Subcutaneous adipose tissue (tissue), 4 donors: ENCODE results near the gene AGBL4. TPM values are rescaled to one million over a fixed set of nuclear protein-coding genes. Genes with fewer than 3 reads are reported as not detected.

Source experiments
- CTCF ChIP-seq: fragments of 450-650 bp; IDR thresholded peaks from one replicate; pipeline ENCODE4 v1.5.1; 2016; ENCODE audit warnings: low read depth, mild to moderate bottlenecking, control low read depth, antibody characterized with exemption, moderate library complexity
- total RNA-seq, 4 donors: library from RNA; depleted of rRNA; stranded (reverse); fragments of >200 nt; gene quantifications; one replicate each; pipeline ENCODE4 v1.1.0, GENCODE V29; 2016

Gene AGBL4
- total RNA-seq, 4 donors from 2014 or later: 0.16 to 3.6 (median 0.59) TPM

GRCh38 chr1:48760857-48761256 lies 1262.9 kb downstream of the AGBL4 start:
- no peak for TF ChIP-seq CTCF

DNA sequence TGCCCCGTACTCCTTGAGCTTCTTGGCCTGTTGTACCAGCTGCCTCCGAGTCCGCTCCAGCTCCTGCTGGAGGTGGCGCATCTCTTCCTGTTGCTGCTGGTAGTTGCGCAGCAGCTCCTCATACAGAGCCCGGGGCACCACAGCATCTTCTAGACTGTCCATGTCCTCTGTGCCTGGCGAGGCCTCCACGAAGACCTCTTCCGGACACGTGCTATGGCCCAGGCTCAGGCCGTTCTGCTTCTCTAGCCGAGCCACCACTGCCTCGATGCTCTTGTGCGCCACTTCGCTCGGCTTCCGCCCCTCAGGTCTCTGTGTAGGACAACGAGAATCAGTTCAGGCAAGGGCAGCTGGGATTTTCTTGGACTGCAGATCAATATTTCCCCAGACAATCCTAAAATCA lies 1264.8 kb downstream of the AGBL4 start:
- no peak for TF ChIP-seq CTCF

- TF ChIP-seq CTCF: no peak
Measured at GRCh38 chr1:48757363-48757762, 1266.4 kb downstream of the AGBL4 start.

- TF ChIP-seq CTCF: no peak
Measured at GRCh38 chr1:48756683-48757316, 1267.0 kb downstream of the AGBL4 start.

GRCh38 chr1:48753293-48753692 lies 1270.5 kb downstream of the AGBL4 start:
- TF ChIP-seq CTCF: no peak

GRCh38 chr1:48750109-48750508 lies 1273.6 kb downstream of the AGBL4 start:
- no peak for TF ChIP-seq CTCF

- no peak for TF ChIP-seq CTCF
Measured at GRCh38 chr1:48749068-48749467, 1274.7 kb downstream of the AGBL4 start.
